Caki2 (cell line): Measurements from ENCODE around the gene TAS2R39. TPM values are rescaled to one million over a fixed set of nuclear protein-coding genes. Genes with fewer than 3 reads are reported as not detected.
"Not testable (repeated sequence)": the region's sequence is repeated elsewhere in the genome, so short reads cannot be mapped to it uniquely, and the experiment has no call there.

Experiments
- DNase-seq: peaks from one replicate; pipeline ENCODE4 v3.0.0-alpha.2; 2015; ENCODE audit warnings: low read depth
- in situ Hi-C: cut with HindIII; loops from 2 replicates; pipeline ENCODE4 v1.10.0; 2016; ENCODE audit warnings: low sequenced_read_pairs, low pct_unique_long_range_greater_than_20kb, mixed read lengths
- total RNA-seq: library from RNA; depleted of rRNA; stranded (reverse); fragments of >200 nt; shearing (Covaris generic); gene quantifications from 2 replicates; pipeline ENCODE4 v1.2.3, GENCODE V29; 2014; ENCODE audit warnings: low replicate concordance; rRNA removed

TAS2R39 gene
- total RNA-seq, 1 experiment from 2014 or later = not detected

DNA sequence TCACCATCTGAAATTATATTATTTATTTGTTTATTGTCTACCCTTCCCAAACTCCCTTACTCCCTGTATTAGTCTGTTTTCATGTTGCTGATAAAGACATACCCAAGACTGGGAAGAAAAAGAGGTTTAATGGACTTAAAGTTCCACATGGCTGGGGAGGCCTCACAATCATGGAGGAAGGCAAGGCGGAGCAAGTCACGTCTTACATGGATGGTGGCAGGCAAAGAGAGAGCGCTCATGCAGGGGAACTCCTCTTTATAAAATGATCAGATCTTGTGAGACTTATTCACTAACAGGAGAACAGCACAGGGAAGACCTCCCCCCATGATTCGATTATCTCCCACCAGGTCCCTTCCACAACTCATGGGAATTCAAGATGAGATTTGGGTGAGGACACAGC is 30.3 kb downstream of the TAS2R39 start:
- in situ Hi-C loops, DNase-seq: not testable (repeated sequence)

DNA sequence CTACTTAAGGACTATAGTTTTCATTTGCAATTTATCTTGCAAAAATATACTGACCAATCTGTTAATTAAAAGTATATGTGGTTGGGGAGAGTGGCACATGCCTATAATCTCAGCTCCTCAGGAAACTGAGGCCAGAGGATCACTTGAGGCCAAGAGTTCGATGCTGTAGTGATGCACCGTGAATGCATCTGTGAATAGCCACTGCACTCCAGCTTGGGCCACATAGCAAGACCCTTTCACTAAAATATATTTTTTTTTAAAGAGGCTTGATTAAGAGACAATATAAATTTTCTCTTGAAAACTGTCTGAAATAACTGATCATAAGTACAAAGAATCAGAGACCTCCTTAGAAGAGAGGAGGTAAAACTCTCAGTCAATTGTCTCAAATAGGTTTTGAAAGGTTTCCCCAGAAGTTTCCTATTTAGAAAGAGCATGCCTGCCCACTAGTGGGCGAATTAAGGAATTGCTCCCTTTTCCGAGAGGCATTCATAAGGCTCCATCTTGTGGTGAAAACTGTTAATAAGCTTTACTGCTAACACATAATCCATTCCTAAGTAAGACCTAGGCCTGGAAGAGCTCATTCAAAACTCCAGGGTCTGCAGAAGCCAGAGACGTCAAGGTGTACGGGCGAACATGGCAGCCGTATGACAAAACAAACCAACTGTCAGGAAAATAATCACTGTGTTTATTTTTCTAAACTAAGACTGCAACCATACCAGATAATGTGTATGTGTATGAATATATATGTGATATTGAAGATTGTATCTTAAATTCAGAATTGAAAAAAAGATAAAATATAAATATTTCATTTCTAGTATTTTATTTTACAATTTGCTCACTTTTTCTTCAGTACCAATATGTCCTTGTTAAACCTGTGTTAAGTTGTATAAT is 31.8 kb downstream of the TAS2R39 start:
- in situ Hi-C loops = no loop called here
- peak; percentile 59 for DNase-seq

DNA sequence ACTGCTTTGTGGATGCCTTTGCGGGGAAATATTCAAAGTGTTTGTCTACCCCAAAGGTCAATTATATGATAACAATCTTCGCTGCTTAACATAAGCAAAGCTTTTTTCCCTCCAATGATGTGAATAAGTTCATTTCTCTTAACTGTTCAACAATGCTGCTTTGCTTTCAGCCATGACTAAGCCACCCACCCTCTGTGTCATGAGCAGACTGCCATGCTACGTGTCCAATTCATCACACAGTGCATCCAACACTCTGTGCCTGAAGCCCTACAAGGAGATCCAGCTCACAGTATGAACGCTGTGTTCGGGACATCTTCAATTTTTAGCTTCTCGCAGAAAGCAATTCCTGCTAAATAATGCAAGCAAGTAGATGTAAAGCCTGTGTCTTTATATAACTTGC is 32.9 kb downstream of the TAS2R39 start:
- in situ Hi-C loops = no loop called here
- DNase-seq = no peak

DNA sequence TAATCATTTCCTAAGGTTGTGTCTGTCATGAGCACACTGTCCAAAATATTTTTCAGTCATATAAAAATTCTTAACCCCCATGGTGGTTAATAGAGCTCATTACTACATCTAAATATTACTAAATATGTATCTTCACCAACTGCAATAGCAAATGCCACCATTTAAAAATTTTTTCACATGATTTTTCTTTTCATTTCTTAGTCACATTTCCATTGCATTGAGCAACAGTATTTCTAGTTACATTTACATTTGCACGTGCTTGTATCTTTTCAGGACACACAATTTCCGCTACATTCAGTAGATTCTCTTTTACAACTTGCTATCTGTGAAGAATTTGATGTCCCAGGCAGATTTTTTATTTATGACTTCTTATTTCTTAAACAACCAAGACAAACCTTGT is 33.5 kb downstream of the TAS2R39 start:
- DNase-seq = no peak
- in situ Hi-C loops = no loop called here

DNA sequence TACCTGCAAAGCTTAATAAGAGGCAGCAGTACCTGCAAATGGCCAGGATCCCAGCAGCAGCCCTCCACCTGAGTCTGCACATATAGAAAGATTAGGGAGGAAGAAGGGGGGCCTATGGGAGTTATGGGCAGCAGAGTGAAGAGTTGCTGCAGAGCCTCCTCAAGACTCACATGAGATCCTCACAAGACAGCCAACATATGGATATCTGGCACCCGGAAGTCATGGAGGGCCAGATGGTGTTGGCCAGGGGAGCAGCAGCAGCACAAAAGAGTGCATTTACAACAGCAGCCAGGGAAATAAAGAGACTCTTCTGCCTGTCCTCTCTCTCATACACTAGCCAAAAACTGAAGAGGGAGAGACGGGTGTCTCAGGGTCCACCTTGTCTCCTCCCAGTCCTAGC is 34.6 kb downstream of the TAS2R39 start:
- in situ Hi-C loops = no loop called here
- no peak for DNase-seq

DNA sequence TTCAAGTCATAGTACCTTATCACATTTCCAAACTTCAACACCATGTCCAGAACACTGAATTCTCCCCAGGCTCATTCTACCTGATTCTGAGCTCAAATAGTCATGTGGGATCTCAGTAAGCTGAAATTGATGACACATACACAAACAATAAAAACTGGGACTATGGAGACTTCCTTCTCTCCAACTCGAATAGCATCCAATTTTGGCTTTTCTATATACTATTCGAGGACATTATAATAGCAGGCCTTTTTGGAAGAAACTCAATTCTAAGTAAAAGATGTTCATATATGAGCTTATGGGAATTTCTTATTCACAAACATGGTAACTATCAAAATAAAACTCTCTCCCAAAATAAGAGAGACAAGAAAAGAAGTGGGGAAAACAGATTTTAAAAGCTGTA is 38.1 kb downstream of the TAS2R39 start:
- DNase-seq = no peak
- in situ Hi-C loops = no loop called here

DNA sequence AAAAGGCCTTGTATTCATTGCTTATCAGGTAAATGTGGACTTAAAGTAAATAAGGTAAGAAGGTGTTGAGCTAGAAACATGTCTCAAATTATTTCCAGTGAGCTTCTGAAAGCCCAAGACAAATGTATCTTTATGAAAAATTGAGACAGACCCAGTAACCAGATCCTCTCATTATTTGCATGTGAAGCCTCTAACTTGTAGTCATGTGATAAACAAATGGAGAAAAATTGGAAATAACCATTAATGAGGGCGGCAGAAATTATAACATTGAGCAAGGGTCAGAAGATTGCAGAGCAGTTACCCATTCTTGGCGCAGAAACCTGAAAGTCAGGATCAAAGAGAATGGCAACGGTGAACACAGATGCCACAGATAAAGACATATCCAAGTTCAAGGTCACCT is 38.5 kb downstream of the TAS2R39 start, which contains the start of gene TAS2R40:
Gene TAS2R40, plus strand, starts transcription at position 301 of the 400 bp plus-strand sequence. Its CDS starts 42 bp downstream, at position 343.
- no peak for DNase-seq
- in situ Hi-C loops = no loop called here

DNA sequence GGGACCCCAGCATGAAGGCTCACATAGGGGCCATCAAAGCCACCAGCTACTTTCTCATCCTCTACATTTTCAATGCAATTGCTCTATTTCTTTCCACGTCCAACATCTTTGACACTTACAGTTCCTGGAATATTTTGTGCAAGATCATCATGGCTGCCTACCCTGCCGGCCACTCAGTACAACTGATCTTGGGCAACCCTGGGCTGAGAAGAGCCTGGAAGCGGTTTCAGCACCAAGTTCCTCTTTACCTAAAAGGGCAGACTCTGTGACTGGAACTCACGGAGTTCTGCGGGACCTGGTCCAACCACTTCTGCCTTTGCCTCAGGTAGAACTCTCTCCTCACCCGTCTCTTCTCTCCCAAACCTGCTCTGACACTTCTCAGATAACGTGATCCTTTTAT is 39.6 kb downstream of the TAS2R39 start:
- no peak for DNase-seq
- in situ Hi-C loops = no loop called here

DNA sequence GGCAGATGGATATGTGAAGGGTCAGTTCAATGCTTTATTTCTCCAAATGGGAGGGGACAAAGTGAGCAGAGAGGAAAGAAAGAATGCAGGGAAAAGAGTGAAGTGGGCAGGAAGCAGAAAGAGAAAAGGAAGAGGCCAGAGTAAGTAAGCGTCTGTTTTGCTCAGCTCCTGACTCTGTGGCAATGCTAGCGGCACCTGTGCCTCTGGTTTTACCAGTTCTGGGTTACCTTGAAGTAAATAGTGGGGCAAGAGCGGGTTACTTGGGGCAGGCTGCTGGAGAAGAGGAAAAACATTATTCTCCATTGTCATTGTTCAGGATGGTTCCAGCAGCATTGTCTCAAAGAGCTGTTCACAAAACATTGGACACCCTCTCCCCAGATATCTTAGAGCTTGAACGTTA is 40.6 kb downstream of the TAS2R39 start:
- DNase-seq = no peak
- in situ Hi-C loops = no loop called here

DNA sequence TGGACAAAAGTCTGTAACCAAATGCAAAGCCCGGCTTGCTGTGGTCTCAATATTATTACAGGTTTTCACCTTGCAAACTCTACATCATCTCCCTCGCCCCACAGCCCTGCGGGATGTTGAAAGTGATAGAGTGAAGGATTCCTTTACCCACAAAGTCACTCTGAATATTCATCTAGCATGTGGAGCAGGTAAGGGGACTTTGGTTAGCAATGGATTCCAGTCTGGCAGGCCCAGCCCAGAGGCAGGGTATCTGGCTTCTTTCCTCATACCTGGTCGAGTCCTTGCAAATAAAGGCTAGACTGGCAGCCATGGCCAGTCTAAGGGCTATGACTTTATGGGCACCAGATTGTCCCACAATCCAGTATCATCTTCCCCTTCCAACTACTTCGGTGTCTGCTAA is 41.8 kb downstream of the TAS2R39 start:
- in situ Hi-C loops = no loop called here
- no peak for DNase-seq

DNA sequence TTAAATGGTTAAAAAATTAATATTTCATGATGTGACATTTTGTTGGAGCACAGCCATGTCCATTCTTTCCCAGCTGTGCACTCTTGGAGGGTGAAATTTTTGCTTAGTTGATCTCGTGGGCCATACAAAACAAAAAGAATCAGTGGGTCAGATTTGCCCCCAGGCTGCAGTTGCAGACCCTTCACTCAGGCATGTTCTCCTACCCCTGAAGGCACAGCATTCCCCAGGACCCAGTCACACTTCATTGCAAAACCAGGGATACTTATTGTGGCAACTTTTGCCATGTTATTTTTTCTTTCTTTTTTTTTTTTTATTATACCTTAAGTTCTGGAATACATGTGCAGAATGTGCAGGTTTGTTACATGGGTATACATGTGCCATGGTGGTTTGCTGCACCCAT is 44.6 kb downstream of the TAS2R39 start:
- DNase-seq = no peak
- in situ Hi-C loops = no loop called here

DNA sequence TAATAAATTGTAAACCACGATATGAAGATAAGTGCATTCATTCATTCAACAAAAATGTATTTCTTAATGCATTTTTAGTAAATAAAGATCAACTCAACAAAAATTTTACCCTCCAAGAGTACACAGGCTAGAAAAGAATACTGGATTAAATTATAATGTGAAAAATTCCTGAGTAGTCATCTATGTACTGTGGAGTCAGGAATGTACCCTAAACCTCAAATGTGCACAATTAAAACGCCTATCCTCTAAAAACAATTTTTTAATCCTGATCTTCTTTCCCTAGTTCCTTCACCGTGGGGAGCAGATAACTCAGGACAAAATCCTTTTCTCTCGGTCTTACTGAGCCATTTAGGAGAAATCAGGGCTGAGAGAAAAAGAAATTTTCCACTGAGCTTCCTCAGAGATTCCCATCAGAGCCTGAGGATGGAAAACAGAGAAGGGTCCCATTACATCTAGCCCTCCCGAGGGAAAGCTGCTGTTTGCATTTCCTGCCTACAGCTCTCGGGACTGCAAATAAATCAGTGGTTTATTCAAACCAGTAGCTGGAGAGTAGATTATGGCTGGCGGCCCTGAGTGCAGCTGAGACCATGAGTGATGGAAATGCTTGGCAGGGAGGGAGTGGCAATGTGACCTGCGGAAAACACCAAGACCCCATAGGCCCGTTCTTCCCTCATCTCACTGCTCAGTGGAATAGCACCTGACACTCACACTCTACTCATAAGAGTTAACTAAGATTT is 46.0 kb downstream of the TAS2R39 start:
- in situ Hi-C loops = no loop called here
- DNase-seq = no peak

DNA sequence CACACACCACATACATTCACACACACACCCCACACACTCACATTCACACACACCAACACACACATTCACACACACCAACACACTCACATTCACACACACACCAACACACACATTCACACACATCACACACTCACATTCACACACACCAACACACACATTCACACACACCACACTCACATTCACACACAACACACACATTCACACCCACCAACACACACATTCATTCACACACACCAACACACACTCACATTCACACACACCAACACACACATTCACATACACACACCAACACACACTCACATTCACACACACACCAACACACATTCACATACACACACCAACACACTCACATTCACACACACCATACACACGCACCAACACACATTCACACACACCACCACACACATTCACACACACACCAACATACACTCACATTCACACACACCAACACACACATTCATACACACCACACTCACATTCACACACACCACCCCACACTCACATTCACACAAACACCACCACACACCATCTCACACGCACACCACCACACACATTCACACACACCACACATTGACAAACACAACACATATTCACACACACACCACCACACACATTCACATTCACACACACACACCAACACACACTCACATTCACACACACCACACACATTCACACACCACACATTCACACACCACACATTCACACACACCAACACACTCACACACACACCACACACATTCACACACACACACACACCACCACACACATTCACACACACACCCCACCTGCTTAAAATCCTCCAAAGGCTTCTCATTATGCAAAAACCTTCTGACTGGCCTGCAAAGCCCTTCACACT is 47.6 kb downstream of the TAS2R39 start:
- in situ Hi-C loops = no loop called here
- no peak for DNase-seq

Other genes with a start within 250 kb of the TAS2R39 start
- not detected in 2 replicates for gene TRPV5, start 249.7 kb upstream of the TAS2R39 start, total RNA-seq
- gene LLCFC1, start 243.9 kb upstream of the TAS2R39 start, total RNA-seq = not detected in 2 replicates
- gene KEL, start 221.1 kb upstream of the TAS2R39 start, total RNA-seq = not detected in 2 replicates
- not detected in 2 replicates for gene OR9A2, start 156.3 kb upstream of the TAS2R39 start, total RNA-seq
- gene OR6V1, start 131.1 kb upstream of the TAS2R39 start, total RNA-seq = not detected in 2 replicates
- not detected in 2 replicates for gene PIP, start 51.3 kb upstream of the TAS2R39 start, total RNA-seq
- not detected in 2 replicates for gene TAS2R40, start 38.6 kb downstream of the TAS2R39 start, total RNA-seq
- gene GSTK1, start 80.0 kb downstream of the TAS2R39 start, total RNA-seq = 107 and 161 TPM in 2 replicates
- gene TMEM139, start 101.5 kb downstream of the TAS2R39 start, total RNA-seq = 79.0 and 102 TPM in 2 replicates
- gene CASP2, start 104.9 kb downstream of the TAS2R39 start, total RNA-seq = 5.6 and 11.9 TPM in 2 replicates
- not detected in 2 replicates for gene CLCN1, start 132.7 kb downstream of the TAS2R39 start, total RNA-seq
- 0.03 TPM in 1 of 2 replicates, not detected in the other for gene FAM131B, start 179.3 kb downstream of the TAS2R39 start, total RNA-seq
- gene ZYX, start 197.9 kb downstream of the TAS2R39 start, total RNA-seq = 23.2 and 41.3 TPM in 2 replicates
- not detected in 2 replicates for gene EPHA1, start 225.4 kb downstream of the TAS2R39 start, total RNA-seq